ELR (cell line): Measurements from ENCODE around the gene LRRN1.

Source experiments
- DNase-seq: peaks from one replicate; pipeline ENCODE4 v3.0.0-alpha.2; 2015; ENCODE audit warnings: low read depth

Gene LRRN1

GRCh38 chr3:3799173-3800079, at the start of gene LRRN1:
LRRN1 (plus strand) TSS chr3:3799431; CDS start chr3:3844642, 45,211 bp downstream.
- no peak for DNase-seq

GRCh38 chr3:3753416-3753815, 45.8 kb upstream of the LRRN1 start:
- DNase-seq = no peak

DNA sequence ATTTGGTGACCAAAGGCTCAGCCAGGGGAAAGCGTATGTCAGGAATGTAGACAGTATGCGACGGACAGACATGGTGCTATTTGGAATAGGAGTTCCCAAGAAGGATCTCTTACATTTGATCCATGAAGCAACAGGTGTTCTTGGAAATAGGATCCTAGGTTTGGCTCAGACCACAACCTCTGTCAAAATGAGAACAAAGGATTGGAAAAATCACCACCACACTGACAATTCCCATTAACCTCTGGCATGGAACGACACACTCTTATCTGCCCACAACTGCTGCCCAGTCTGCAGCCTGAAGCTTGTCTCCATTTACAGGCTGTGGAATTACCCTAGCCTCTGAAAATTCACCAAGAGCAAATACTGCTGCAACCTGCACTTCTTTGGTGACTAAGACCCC, 33.6 kb upstream of the LRRN1 start:
- DNase-seq = no peak

DNA sequence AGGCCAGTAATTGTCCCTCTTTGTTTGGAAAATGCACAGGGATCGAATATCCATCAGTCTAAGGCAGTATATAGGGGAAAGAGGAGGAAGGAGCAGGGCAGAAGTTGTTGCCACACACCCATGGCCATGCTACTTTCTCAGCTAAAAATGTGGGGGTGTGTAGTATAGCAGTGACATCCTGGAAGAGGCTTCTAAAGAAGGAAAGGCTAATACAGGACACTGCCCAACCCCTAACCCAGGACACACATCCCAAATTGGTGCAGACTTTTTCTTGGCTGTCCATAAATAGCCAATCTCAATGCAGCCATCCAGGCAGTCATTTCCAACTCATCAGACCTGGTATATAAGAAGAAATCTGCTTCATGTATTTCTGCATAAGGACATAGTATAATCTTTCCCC, 33.1 kb upstream of the LRRN1 start:
- DNase-seq = no peak

- DNase-seq = no peak
Observed at GRCh38 chr3:3771094-3771493, 28.1 kb upstream of the LRRN1 start.

GRCh38 chr3:3771567-3771966, 27.7 kb upstream of the LRRN1 start:
- no peak for DNase-seq

GRCh38 chr3:3772338-3772737, 26.9 kb upstream of the LRRN1 start:
- DNase-seq = no peak

DNA sequence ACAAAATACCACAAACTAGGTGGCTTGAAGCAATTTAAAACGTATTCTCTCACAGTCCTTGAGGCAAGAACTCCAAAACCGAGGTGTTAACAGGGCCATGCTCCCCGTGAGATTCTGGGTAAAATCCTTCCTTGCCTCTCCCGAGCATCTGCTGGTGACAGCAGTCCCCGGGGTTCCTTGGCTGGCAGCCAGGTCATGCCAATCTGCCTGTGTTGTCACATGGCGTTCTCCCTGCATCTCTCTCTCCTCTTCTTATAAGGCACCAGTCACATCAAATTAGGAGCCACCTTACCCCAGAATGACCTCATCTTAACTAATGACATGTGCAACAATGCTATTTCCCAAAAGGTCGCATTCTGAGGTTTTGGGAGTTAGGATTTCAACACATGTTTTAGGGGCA, 26.3 kb upstream of the LRRN1 start:
- DNase-seq = no peak

- DNase-seq = no peak
Observed at GRCh38 chr3:3776607-3777006, 22.6 kb upstream of the LRRN1 start.

- DNase-seq = no peak
Observed at GRCh38 chr3:3778216-3778615, 21.0 kb upstream of the LRRN1 start.

DNA sequence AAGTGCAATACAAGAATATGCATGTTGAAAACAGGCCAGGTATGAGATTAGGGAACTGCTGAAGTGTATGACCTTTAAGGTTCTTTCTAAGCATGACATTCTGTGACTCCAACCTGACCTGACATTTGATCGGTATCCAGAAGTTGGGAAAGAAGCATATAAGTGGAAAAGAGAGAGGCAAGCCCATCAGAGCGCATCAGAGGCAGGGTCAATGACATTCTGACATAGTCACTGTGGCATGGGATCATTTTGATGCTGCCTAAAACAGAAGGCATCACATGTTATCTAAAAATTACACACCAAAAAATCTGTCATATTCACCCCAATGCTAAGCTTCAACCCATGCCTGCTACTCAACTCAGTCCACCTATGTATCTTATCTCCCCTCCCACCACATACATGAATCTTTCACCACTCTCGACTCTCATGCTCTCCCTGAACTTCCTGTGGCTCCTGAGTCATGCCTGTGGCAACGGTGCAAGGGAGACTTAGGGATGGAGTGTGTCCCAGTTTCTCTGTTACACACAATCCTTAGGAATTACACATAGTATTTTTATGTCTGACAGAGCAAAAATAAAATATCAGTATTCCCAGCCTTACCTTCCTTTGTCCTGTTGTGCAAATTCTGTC, 20.5 kb upstream of the LRRN1 start:
- no peak for DNase-seq

- DNase-seq = no peak
Observed at GRCh38 chr3:3782457-3782856, 16.8 kb upstream of the LRRN1 start.

DNA sequence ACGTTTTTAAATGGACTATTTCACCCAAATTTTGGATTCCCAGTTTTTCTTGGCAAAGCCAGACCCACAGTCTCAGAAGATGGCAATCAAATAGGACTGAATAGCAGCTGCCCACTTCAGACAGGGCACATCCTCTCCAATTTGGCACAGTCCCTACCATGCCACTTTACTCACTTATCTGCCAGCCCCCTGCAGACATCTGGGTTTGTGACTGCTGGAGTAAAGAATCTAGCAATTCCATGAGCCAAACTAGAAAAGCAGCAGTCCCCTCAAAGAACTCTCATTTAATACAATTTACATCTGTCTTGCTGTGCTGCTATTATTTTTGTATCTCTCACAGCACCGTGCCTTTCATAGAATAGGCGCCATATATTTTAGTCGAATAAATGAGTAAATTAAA, 16.0 kb upstream of the LRRN1 start:
- DNase-seq = no peak

DNA sequence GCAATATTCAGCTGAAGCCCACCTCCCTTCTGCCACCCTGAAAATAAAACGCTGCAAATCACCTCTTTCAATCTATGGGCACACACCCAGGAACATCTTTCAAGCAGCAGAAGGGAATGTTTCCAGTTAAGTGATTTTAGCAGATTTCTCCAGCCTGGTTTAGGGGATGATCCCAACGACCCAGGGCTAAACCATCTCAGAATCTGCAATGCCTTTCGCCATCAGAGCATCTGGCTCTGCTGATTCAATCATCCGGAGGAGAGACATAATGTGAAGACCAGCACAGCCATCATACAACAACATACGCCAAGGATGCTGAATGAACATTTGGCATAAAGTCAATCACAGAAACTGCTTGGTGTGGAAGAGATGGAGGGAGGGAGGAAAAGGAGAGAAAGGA, 15.5 kb upstream of the LRRN1 start:
- no peak for DNase-seq

- DNase-seq = no peak
Observed at GRCh38 chr3:3792391-3792790, 6.8 kb upstream of the LRRN1 start.

DNA sequence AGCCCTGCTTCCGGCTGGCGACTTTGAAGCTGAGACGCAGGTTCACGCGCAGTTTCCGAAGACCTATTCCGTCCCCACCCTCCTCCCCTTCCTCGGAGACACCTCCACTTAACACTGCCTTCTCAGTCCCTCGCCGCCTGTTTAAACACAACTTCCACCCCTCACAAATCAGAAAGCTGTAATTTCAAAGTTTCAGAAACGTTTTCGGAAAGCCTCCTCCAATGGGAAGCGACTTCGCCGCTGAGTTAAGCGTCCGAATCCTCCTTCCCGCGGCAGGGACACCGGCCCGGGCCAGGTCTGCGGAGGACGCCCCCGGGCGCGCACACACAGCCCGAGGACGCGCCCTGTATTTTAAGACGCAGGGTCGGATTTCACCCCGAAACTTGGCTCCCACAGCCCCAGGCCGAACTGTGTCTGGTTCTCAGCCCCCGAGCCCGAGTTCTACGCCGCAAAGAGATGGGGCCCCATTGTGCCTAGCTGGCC, 559 bp upstream of the LRRN1 start:
- DNase-seq = no peak

- DNase-seq = no peak
Observed at GRCh38 chr3:3800080-3800455, 837 bp downstream of the LRRN1 start.

GRCh38 chr3:3800685-3801493, 1.7 kb downstream of the LRRN1 start:
- no peak for DNase-seq

GRCh38 chr3:3801494-3801841, 2.2 kb downstream of the LRRN1 start:
- no peak for DNase-seq

DNA sequence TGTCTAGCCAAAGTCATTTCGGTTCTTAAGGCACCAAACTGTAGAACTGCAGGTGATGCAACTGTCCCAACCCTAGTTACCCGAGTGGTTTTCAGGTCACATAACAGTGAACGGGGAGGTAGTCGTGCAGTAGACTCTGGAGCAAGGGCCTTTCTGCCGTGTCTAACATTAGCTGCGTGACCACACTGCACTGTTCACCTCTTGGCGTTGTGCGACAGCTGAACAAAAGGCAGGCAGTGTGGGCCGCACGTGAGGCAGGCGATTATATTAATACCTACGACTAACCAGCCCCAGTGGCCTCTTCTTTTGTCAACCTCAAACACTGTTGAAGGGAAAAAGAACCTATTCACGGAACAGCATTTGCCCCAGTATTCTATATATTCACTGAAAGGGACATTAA, 2.8 kb downstream of the LRRN1 start:
- DNase-seq = no peak

- no peak for DNase-seq
Observed at GRCh38 chr3:3804560-3804959, 5.3 kb downstream of the LRRN1 start.

- DNase-seq = no peak
Observed at GRCh38 chr3:3806092-3806491, 6.9 kb downstream of the LRRN1 start.

DNA sequence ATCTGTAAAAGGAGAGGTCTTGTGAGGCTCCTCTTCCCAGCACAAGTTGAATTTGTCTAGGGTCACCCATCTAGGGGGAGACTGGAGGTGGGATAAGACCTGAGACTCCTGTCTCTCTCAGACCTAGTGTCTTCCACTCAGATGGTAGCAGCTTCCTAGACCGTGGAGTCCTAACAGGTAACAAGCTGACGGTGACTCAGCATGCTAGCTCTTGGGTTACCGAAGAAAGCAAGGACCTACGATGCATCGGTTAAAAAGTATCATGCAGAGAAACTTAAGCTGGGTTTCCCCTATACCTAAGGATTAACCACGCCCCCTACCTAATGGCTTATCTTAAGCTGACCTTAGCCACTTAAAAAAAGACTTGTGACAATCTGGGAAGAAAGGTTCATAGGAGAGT, 7.6 kb downstream of the LRRN1 start:
- DNase-seq = no peak
